Lung (tissue), 12 donors: ENCODE data around the gene MAGEA10. TPM values are rescaled to one million over a fixed set of nuclear protein-coding genes. Genes with fewer than 3 reads are reported as not detected.

Experiments
- ATAC-seq: fragments of 200-7000 bp; cut with Tn5 transposase; one replicate; pipeline ENCODE4 v1.9.1; 2020; ENCODE audit warnings: moderate number of reproducible peaks; ENCODE audit not compliant: insufficient read depth, low FRiP score
- DNase-seq, 3 donors: peaks; one replicate each; pipeline ENCODE4 v3.0.0-alpha.2; 2013 to 2017
- H3K27ac ChIP-seq, 2 donors: one replicate each; pipeline ENCODE4 v1.5.1; 2013; ENCODE audit warnings: mild to moderate bottlenecking in 2 of 2, moderate library complexity in 2 of 2, control low read depth in 1 of 2, inconsistent platforms in 1 of 2, low read depth in 1 of 2, low read length in 1 of 2
- H3K27me3 ChIP-seq, 3 donors: one replicate each; pipeline ENCODE4 v1.5.1; 2013; ENCODE audit warnings: low read length in 2 of 3; ENCODE audit not compliant: control insufficient read depth in 3 of 3, insufficient read depth in 3 of 3
- H3K36me3 ChIP-seq, 4 donors: one replicate each; pipeline ENCODE4 v1.5.1; 2013; ENCODE audit warnings: low read length in 4 of 4, mild to moderate bottlenecking in 1 of 4, moderate library complexity in 1 of 4; ENCODE audit not compliant: control insufficient read depth in 4 of 4, insufficient read depth in 4 of 4
- H3K4me1 ChIP-seq, 5 donors: one replicate each; pipeline ENCODE4 v1.5.1; 2013; ENCODE audit warnings: low read length in 5 of 5, mild to moderate bottlenecking in 2 of 5, moderate library complexity in 1 of 5; ENCODE audit not compliant: control insufficient read depth in 5 of 5, insufficient read depth in 5 of 5
- H3K4me3 ChIP-seq: one replicate; pipeline ENCODE4 v1.5.1; 2013; ENCODE audit warnings: mild to moderate bottlenecking, control low read depth, moderate library complexity
- H3K9ac ChIP-seq, 2 donors: one replicate each; pipeline ENCODE4 v1.5.1; 2013; ENCODE audit warnings: low read length in 2 of 2, control low read depth in 1 of 2; ENCODE audit not compliant: insufficient read depth in 1 of 2
- H3K9me3 ChIP-seq, 4 donors: one replicate each; pipeline ENCODE4 v1.5.1; 2013; ENCODE audit warnings: low read length in 3 of 4, mild to moderate bottlenecking in 1 of 4, moderate library complexity in 1 of 4; ENCODE audit not compliant: control insufficient read depth in 4 of 4, insufficient read depth in 3 of 4
- CTCF ChIP-seq: IDR thresholded peaks from 2 replicates; pipeline ENCODE4 v1.5.1; 2012; ENCODE audit warnings: mild to moderate bottlenecking; ENCODE audit errors: control extremely low read depth, extremely low read depth
- WGBS, 2 donors: extraction: QIAGEN DNeasy Blood & Tissue Kit; methylation state at CpG; one replicate each; pipeline ENCODE4 v1.1.7; 2013; 5-methylcytosine and 5-hydroxymethylcytosine counted together
- polyA plus RNA-seq, 2 donors: library from polyadenylated mRNA; stranded (reverse); fragments of 200-250 nt; gene quantifications; one replicate each; pipeline ENCODE4 v1.2.1, GENCODE V29; 2013
- total RNA-seq, 2 donors: library from RNA; depleted of rRNA in 1 of 2; stranded (reverse); fragments of >200 nt in 1 of 2; gene quantifications; one replicate each; pipeline ENCODE4 v1.2.1, GENCODE V29; 2014 to 2021
- donor health status: control.
- donor health status: control.
- donor health status: Bipolar disorder and iron deficiency.
- donor health status: healthy.
- donor health status: DM: yes; HTN: yes; CAD: no.

The MAGEA10 gene
- total and polyA plus RNA-seq, 4 donors = not detected

- DNase-seq (no peak), ATAC-seq (no peak)
- H3K27me3 ChIP-seq = peaks cover 0 to 3% (median 0%) of the 10 kb centered on the region in 3 donors
- 25 to 66% methylated on average over 2 of the region's 2 CpGs for WGBS, 2 donors
- no peaks in the 10 kb centered on the region for H3K36me3 ChIP-seq
- no peak overlapping the region for H3K4me3 ChIP-seq
- peaks cover 0 to 3% (median 0%) of the 10 kb centered on the region in 4 donors for H3K9me3 ChIP-seq
- H3K9ac ChIP-seq = no peak overlapping the region
- no peak overlapping the region for H3K27ac ChIP-seq
- no peak for TF ChIP-seq CTCF
- no peaks in the 10 kb centered on the region for H3K4me1 ChIP-seq
These were observed 17.5 kb upstream of the MAGEA10 start for GRCh38 chrX:152155766-152156310.

DNA sequence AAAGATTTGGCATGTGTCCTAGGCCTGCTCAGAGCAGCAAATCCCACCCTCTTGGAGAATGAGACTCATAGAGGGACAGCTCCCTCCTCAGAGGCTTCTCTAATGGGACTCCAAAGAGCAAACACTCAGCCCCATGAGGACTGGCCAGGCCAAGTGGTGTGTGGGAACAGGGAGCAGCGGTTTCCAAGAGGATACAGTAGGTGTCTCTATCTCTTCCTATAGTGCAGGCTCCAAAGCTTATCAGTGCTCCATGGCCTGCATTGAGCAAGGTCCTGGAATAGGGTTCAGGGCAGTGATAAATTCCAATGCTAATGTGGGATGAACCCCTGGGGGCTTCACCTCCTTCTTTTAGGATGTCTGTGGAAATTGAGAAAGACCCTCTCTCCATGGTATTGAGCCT, 15.7 kb upstream of the MAGEA10 start:
- H3K27me3 ChIP-seq = peaks cover 0 to 3% (median 0%) of the 10 kb centered on the region in 3 donors
- no peak for TF ChIP-seq CTCF
- H3K36me3 ChIP-seq = no peaks in the 10 kb centered on the region
- WGBS, 2 donors = 46 to 82% methylated on average over 1 of the region's 1 CpG
- no peak overlapping the region for H3K4me3 ChIP-seq
- no peak overlapping the region for H3K27ac ChIP-seq
- DNase-seq (no peak), ATAC-seq (no peak)
- no peak overlapping the region for H3K9ac ChIP-seq
- H3K4me1 ChIP-seq = no peaks in the 10 kb centered on the region
- peaks cover 0 to 3% (median 0%) of the 10 kb centered on the region in 4 donors for H3K9me3 ChIP-seq

GRCh38 chrX:152151256-152151655, 12.9 kb upstream of the MAGEA10 start:
- WGBS, 2 donors = 77 to 91% methylated on average over 3 of the region's 3 CpGs
- H3K4me1 ChIP-seq = no peaks in the 10 kb centered on the region
- H3K9me3 ChIP-seq = peaks cover 0 to 2% (median 0%) of the 10 kb centered on the region in 4 donors
- no peaks in the 10 kb centered on the region for H3K36me3 ChIP-seq
- H3K27me3 ChIP-seq = peaks cover 0 to 3% (median 2%) of the 10 kb centered on the region in 3 donors
- ATAC-seq (no peak), DNase-seq (no peak)
- H3K27ac ChIP-seq = no peak overlapping the region
- H3K9ac ChIP-seq = no peak overlapping the region
- TF ChIP-seq CTCF = no peak
- H3K4me3 ChIP-seq = no peak overlapping the region

DNA sequence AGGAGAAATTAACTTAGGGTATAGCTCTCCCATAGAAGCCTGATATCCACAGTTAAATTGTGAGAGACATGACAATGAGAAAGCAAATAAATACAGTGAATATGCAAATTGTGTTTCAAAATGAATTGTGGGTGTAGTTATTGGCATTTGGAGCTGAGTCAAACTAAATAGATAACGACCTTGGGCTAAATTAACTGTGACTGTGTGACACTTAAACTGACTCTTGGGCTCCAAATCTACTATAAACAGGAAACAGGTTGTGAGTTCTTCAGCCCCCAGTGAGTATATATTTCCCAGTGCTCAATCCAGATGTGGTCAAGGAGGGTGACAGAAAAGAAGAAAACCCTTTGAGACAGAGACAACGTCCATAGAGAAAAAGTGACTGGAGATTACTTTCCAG, 11.3 kb upstream of the MAGEA10 start:
- DNase-seq (no peak), ATAC-seq (no peak)
- H3K9me3 ChIP-seq = peaks cover 0 to 2% (median 0%) of the 10 kb centered on the region in 4 donors
- TF ChIP-seq CTCF = no peak
- H3K27me3 ChIP-seq = peaks cover 0 to 3% (median 2%) of the 10 kb centered on the region in 3 donors
- H3K27ac ChIP-seq = no peak overlapping the region
- WGBS, 2 donors = 5 to 23% methylated on average over 2 of the region's 2 CpGs
- H3K4me3 ChIP-seq = no peak overlapping the region
- H3K36me3 ChIP-seq = no peaks in the 10 kb centered on the region
- no peak overlapping the region for H3K9ac ChIP-seq
- H3K4me1 ChIP-seq = no peaks in the 10 kb centered on the region
